Daoy (cell line): ENCODE results near the gene SLC12A7. TPM values are rescaled to one million over a fixed set of nuclear protein-coding genes. Genes with fewer than 3 reads are reported as not detected.
"Not testable (repeated sequence)": the region's sequence is repeated elsewhere in the genome, so short reads cannot be mapped to it uniquely, and the experiment has no call there.

Experiments
- DNase-seq: peaks from one replicate; pipeline ENCODE4 v3.0.0-alpha.2; 2015; ENCODE audit warnings: low read depth
- total RNA-seq: library from RNA; depleted of rRNA; stranded (reverse); fragments of >200 nt; shearing (Covaris generic); gene quantifications from 2 replicates; pipeline ENCODE4 v1.2.3, GENCODE V29; 2014

Gene SLC12A7
- total RNA-seq, 1 experiment from 2014 or later = 3.0 TPM

GRCh38 chr5:1109542-1110306, 2.1 kb downstream of the SLC12A7 start:
- DNase-seq = no peak

- DNase-seq = no peak
These were observed 3.0 kb downstream of the SLC12A7 start for GRCh38 chr5:1108865-1109174.

- no peak for DNase-seq
These were observed 3.6 kb downstream of the SLC12A7 start for GRCh38 chr5:1108023-1108864.

- no peak for DNase-seq
These were observed 4.5 kb downstream of the SLC12A7 start for GRCh38 chr5:1107167-1108022.

GRCh38 chr5:1106385-1107166, 5.3 kb downstream of the SLC12A7 start:
- DNase-seq = no peak

GRCh38 chr5:1105350-1106265, 6.3 kb downstream of the SLC12A7 start:
- no peak for DNase-seq

- no peak for DNase-seq
These were observed 7.4 kb downstream of the SLC12A7 start for GRCh38 chr5:1104327-1105006.

- no peak for DNase-seq
These were observed 8.1 kb downstream of the SLC12A7 start for GRCh38 chr5:1103505-1104326.

GRCh38 chr5:1103093-1103492, 8.8 kb downstream of the SLC12A7 start:
- no peak for DNase-seq

- no peak for DNase-seq
These were observed 9.7 kb downstream of the SLC12A7 start for GRCh38 chr5:1101961-1102713.

- no peak for DNase-seq
These were observed 10.9 kb downstream of the SLC12A7 start for GRCh38 chr5:1100664-1101574.

- DNase-seq = no peak
These were observed 11.8 kb downstream of the SLC12A7 start for GRCh38 chr5:1099926-1100663.

GRCh38 chr5:1098986-1099597, 12.8 kb downstream of the SLC12A7 start:
- no peak for DNase-seq

- not testable (repeated sequence) for DNase-seq
These were observed 13.9 kb downstream of the SLC12A7 start for GRCh38 chr5:1097988-1098385.

- no peak for DNase-seq
These were observed 14.4 kb downstream of the SLC12A7 start for GRCh38 chr5:1097381-1097987.
